HG03135 (cell line): ENCODE results near the gene TUG1.
A peak's percentile ranks its signal among the peaks of the same experiment; 100 is the strongest.

Experiments used
- ATAC-seq: cut with Tn5 transposase; IDR thresholded peaks from one replicate; pipeline ENCODE4 v1.9.1; 2021; ENCODE audit warnings: mild to moderate bottlenecking, moderate library complexity; ENCODE audit not compliant: unreplicated experiment

TUG1 gene

GRCh38 chr22:30968924-30969531 is at the start of gene TUG1:
Gene TUG1, plus strand, starts transcription at chr22:30969265.
- peak; percentile 87 for ATAC-seq

- ATAC-seq, result no peak
These were observed 49.1 kb upstream of the TUG1 start for GRCh38 chr22:30919973-30920372.

- ATAC-seq, result no peak
These were observed 48.7 kb upstream of the TUG1 start for GRCh38 chr22:30920407-30920806.

GRCh38 chr22:30921108-30921507 is 48.0 kb upstream of the TUG1 start:
- ATAC-seq, result no peak

- no peak for ATAC-seq
These were observed 46.9 kb upstream of the TUG1 start for GRCh38 chr22:30922151-30922611.

GRCh38 chr22:30923168-30923900 is 45.7 kb upstream of the TUG1 start:
- ATAC-seq, result no peak

GRCh38 chr22:30925667-30926066 is 43.4 kb upstream of the TUG1 start:
- ATAC-seq, result no peak

GRCh38 chr22:30926706-30927105 is 42.4 kb upstream of the TUG1 start:
- no peak for ATAC-seq

GRCh38 chr22:30927806-30928205 is 41.3 kb upstream of the TUG1 start:
- no peak for ATAC-seq

- ATAC-seq, result no peak
These were observed 40.7 kb upstream of the TUG1 start for GRCh38 chr22:30928401-30928800.

- no peak for ATAC-seq
These were observed 38.8 kb upstream of the TUG1 start for GRCh38 chr22:30930228-30930627.

- no peak for ATAC-seq
These were observed 37.3 kb upstream of the TUG1 start for GRCh38 chr22:30931541-30932300.

GRCh38 chr22:30932661-30933060 is 36.4 kb upstream of the TUG1 start:
- ATAC-seq, result no peak

GRCh38 chr22:30933457-30933856 is 35.6 kb upstream of the TUG1 start:
- no peak for ATAC-seq

GRCh38 chr22:30934053-30934452 is 35.0 kb upstream of the TUG1 start:
- no peak for ATAC-seq

GRCh38 chr22:30940685-30941362 is 28.2 kb upstream of the TUG1 start:
- no peak for ATAC-seq

GRCh38 chr22:30941363-30941740 is 27.7 kb upstream of the TUG1 start:
- no peak for ATAC-seq

- no peak for ATAC-seq
These were observed 25.7 kb upstream of the TUG1 start for GRCh38 chr22:30943368-30943767.

- ATAC-seq, result no peak
These were observed 24.1 kb upstream of the TUG1 start for GRCh38 chr22:30944986-30945385.

- ATAC-seq, result no peak
These were observed 23.4 kb upstream of the TUG1 start for GRCh38 chr22:30945653-30946052.

GRCh38 chr22:30946354-30946753 is 22.7 kb upstream of the TUG1 start:
- ATAC-seq, result no peak
